NCI-H1048 (cell line): ENCODE measurements around the gene KIF17.

ENCODE experiments used
- DNase-seq: peaks from one replicate; lab custom pipeline; 2025; lab: John Stamatoyannopoulos, UW

Gene KIF17

GRCh38 chr1:20710469-20711284, 7.1 kb downstream of the KIF17 start:
- DNase-seq = no peak

GRCh38 chr1:20709868-20710267, 7.9 kb downstream of the KIF17 start:
- no peak for DNase-seq

DNA sequence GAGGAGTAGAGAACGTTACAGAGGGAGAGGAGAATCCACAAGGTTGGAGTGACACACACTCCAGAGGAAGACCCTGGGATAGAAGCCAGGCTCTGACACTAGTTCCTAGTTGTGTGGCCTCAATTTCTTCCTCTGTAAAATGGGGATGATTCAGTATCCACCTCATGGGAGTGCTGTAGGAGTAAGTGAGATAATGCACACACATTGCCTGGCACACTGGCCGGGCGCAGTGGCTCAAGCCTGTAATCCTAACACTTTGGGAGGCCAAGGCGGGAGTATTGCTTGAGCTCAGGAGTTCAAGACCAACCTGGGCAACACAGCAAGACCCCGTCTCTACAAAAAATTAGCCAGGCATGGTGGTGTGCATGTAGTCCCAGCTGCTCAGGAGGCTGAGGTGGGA, 8.9 kb downstream of the KIF17 start:
- no peak for DNase-seq

DNA sequence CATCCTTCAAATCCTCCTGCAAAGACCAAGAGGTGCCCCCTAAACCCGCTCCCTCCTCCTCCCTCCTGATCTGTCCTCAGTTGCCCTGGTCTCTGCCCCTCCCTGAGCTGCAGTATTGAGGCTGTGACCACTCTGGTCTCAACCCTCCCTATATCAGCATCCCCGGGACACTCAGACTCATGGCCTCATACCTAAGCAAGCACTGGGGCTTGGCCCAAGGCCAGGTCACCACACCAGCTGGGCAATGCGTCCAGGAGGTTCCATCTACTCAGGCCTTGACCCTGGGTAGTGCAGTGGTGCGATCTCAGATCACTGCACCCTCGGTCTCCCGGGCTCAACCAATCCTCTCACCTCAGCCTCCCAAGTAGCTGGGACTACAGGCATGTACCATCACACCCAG, 9.8 kb downstream of the KIF17 start:
- no peak for DNase-seq

DNA sequence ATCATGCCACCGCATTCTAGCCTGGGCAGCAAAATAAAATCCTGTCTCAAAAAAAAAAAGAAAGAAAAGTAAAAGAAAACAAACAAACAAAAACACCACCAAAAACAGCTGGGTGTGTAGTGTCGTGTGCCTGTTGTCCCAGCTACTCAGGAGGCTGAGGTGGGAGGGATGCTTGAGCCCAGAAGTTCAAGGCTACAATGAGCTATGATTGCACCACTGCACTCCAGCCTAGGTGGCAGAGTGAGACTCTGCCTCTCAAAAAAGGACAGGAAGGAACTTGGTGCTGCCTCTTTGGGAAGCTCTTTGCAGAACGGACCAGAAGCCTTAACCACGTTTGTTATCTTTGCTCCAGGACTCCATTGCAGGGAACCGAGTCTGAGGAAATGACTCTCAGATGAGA, 11.0 kb downstream of the KIF17 start:
- no peak for DNase-seq

GRCh38 chr1:20705203-20705755, 12.5 kb downstream of the KIF17 start:
- DNase-seq = no peak

GRCh38 chr1:20704390-20705202, 13.2 kb downstream of the KIF17 start:
- no peak for DNase-seq

- DNase-seq = no peak
Observed at GRCh38 chr1:20703124-20703756, 14.6 kb downstream of the KIF17 start.

DNA sequence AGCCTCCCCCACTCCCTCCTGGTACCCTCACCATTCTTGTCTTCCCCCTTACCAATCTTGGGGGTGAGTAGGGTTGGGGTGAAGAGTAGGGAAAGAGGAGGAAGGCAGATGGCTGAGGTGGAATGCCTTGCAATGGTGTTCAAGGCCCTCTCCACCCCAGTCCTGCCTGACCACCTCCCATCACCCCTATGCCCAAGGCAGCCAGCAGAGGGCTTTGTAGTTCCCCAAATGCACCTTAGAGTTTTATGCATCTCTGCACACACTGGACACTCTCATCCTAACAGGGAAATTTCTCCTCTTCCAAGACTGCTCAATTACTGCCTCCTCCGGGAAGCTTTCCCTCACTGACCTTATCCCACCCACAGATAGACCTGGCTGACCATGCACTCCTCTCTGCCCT, 15.4 kb downstream of the KIF17 start:
- DNase-seq = no peak

- no peak for DNase-seq
Observed at GRCh38 chr1:20701847-20702246, 16.0 kb downstream of the KIF17 start.

DNA sequence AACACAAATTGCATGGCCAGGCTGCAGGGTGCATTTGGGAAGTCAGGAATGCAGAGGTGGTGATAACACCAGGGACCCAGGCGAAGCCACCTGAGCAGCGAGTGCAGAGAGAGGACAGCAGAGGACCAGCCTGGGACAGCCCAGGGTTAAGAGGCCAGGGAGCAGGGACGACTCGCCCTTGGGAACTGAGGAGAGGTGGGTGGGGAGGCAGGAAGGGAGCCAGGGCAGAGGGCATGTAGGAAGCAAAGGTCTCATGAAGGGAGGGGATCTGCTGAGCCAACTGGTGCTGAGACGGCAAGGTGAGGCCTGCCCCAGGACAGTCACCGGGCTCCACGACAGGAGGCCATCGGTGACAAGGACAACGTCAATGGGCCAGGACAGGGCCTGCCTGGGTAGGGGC, 16.4 kb downstream of the KIF17 start:
- no peak for DNase-seq

DNA sequence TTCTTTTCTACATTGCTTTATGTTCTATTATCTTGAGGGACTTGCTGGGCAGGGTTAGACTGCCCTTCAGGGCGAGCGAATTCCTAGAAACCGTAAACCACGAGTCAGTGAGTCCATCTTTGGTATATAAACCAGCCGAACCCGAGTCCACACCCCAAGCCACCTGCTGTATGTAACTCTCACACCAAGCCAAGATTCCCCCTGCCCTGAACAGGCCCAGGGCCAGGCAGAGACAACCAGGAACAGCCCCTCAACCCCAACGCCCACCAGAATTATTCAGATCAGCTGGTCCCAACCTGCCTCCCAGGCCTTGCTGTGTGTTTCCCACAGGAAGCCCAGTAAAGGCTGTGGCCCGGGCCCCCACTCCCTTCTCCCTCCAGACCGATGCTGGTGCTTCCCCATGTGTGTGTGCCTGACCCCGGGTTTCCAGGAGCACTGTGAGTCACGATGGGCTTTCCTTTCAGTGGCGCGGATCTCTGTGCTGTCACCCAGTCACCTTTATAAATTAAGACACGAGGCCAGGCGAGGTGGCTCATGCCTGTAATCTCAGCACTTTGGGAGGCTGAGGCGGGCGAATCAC, 17.1 kb downstream of the KIF17 start:
- DNase-seq = no peak

GRCh38 chr1:20699558-20699957, 18.2 kb downstream of the KIF17 start:
- no peak for DNase-seq

- no peak for DNase-seq
Observed at GRCh38 chr1:20698195-20698910, 19.5 kb downstream of the KIF17 start.

DNA sequence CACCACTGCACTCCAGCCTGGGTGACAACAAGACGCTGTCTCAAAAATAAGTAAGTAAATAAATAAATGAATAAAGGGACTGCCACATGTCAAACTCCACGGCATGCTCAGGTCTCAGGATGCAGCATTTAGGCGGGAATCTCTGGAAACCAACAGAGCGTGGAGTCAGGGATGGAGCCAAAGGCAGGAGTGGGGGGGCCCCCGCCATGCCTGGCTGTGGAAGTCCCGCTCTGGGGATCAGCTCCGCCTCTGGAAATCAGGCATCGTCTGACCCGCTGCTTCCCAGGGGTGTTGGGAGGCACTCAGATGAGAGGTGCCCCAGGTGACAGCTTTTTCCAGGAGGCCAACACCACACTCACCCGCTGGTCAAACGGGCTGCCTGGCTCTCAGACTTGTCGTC, 20.2 kb downstream of the KIF17 start:
- DNase-seq = no peak

- DNase-seq = no peak
Observed at GRCh38 chr1:20696397-20697333, 21.1 kb downstream of the KIF17 start.

DNA sequence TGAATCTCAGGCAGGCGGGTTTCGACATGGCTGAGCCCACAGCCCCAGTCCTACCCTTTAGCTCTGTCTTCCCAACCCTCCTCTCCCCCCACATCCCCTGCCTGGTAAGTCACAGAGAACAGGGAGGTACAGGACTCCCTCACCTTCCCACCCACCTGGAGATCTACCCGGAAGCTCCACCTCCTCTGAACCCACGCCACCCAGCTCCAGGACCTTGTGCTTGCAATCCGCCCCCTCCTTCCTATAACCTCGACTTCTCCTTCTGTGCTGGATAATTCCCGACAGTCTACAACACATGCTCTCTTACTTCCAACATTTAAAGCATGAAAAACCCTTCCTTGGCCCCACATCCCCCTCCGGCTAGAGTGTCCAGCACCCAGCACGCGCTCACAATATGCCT, 22.3 kb downstream of the KIF17 start:
- DNase-seq = no peak

- DNase-seq = no peak
Observed at GRCh38 chr1:20693623-20694022, 24.2 kb downstream of the KIF17 start.

- no peak for DNase-seq
Observed at GRCh38 chr1:20691872-20692271, 25.9 kb downstream of the KIF17 start.

- no peak for DNase-seq
Observed at GRCh38 chr1:20689645-20690056, 28.2 kb downstream of the KIF17 start.
